Neural cell (in vitro differentiated cells): ENCODE measurements around the gene PDCD5. TPM values are rescaled to one million over a fixed set of nuclear protein-coding genes. Genes with fewer than 3 reads are reported as not detected.

Experiments
- H2AFZ ChIP-seq: fragments of 200-600, 300-800 bp; sonication (generic), shearing (Covaris generic); 2 replicates; pipeline ENCODE4 v1.6.0; 2014; ENCODE audit warnings: low read depth, mild to moderate bottlenecking, antibody characterized with exemption, low read length, moderate library complexity
- H3F3A ChIP-seq: fragments of 200-600 bp; shearing (Covaris generic); 2 replicates; pipeline ENCODE4 v1.6.1; 2016; ENCODE audit warnings: mild to moderate bottlenecking, moderate library complexity, mixed read lengths, antibody characterized with exemption, low read length; ENCODE audit not compliant: insufficient read depth, poor library complexity, severe bottlenecking
- H3K27ac ChIP-seq: fragments of 200-600, 300-800 bp; sonication (generic), shearing (Covaris generic); 2 replicates; pipeline ENCODE4 v1.5.1; 2014; ENCODE audit warnings: mild to moderate bottlenecking, low read length, moderate library complexity
- H3K27me3 ChIP-seq: fragments of 300-800, 200-600 bp; sonication (generic), shearing (Covaris generic); 2 replicates; pipeline ENCODE4 v1.6.0; 2014; ENCODE audit warnings: mild to moderate bottlenecking, low read depth, low read length, moderate library complexity; ENCODE audit not compliant: insufficient read depth
- H3K36me3 ChIP-seq: fragments of 300-800, 200-600 bp; sonication (generic), shearing (Covaris generic); 2 replicates; pipeline ENCODE4 v1.5.1; 2014; ENCODE audit warnings: mild to moderate bottlenecking, antibody characterized with exemption, low read length, moderate library complexity; ENCODE audit not compliant: insufficient read depth
- H3K4me2 ChIP-seq: fragments of 300-800, 200-600 bp; sonication (generic), shearing (Covaris generic); 2 replicates; pipeline ENCODE4 v1.6.0; 2014; ENCODE audit warnings: mild to moderate bottlenecking, low read length
- H3K4me3 ChIP-seq: fragments of 300-800, 200-600 bp; sonication (generic), shearing (Covaris generic); 2 replicates; pipeline ENCODE4 v1.5.1; 2014; ENCODE audit warnings: mild to moderate bottlenecking, low read length, moderate library complexity
- H3K79me2 ChIP-seq: fragments of 200-600 bp; shearing (Covaris generic); replicated peaks from 2 replicates; pipeline ENCODE4 v1.6.0; 2014; ENCODE audit warnings: mild to moderate bottlenecking, low read length, moderate library complexity; ENCODE audit not compliant: insufficient read depth
- H3K9ac ChIP-seq: fragments of 300-800, 200-600 bp; sonication (generic), shearing (Covaris generic); 2 replicates; pipeline ENCODE4 v1.6.1; 2016; ENCODE audit warnings: mild to moderate bottlenecking, low read length, mixed read lengths
- H3K9me2 ChIP-seq: fragments of 200-600 bp; shearing (Covaris generic); 2 replicates; pipeline ENCODE4 v1.6.1; 2016; ENCODE audit warnings: mild to moderate bottlenecking, low read length, mixed read lengths; ENCODE audit not compliant: insufficient read depth
- H3K9me3 ChIP-seq: fragments of 200-600, 300-800 bp; sonication (generic), shearing (Covaris generic); 2 replicates; pipeline ENCODE4 v1.6.1; 2016; ENCODE audit warnings: mild to moderate bottlenecking, mixed run types, low read length, moderate library complexity, mixed read lengths
- H4K20me1 ChIP-seq: fragments of 200-600 bp; shearing (Covaris generic); 2 replicates; pipeline ENCODE4 v1.6.1; 2016; ENCODE audit warnings: mild to moderate bottlenecking, mixed run types; ENCODE audit not compliant: insufficient read depth
- EP300 ChIP-seq: fragments of 450-650 bp; conservative IDR thresholded peaks from 2 replicates; pipeline ENCODE4 v1.6.1; 2014; ENCODE audit warnings: antibody characterized with exemption, mild to moderate bottlenecking, moderate library complexity; ENCODE audit not compliant: poor library complexity, severe bottlenecking
- MXI1 ChIP-seq: fragments of 450-650 bp; conservative IDR thresholded peaks from 2 replicates; pipeline ENCODE4 v1.6.1; 2014; ENCODE audit warnings: antibody characterized with exemption, mild to moderate bottlenecking; ENCODE audit not compliant: poor library complexity, severe bottlenecking
- POLR2AphosphoS5 ChIP-seq: IDR thresholded peaks from 2 replicates; pipeline ENCODE4 v1.6.1; 2012
- RAD21 ChIP-seq: fragments of 450-650 bp; conservative IDR thresholded peaks from 2 replicates; pipeline ENCODE4 v1.6.1; 2014; ENCODE audit warnings: antibody characterized with exemption, mild to moderate bottlenecking, moderate library complexity
- SMC3 ChIP-seq: fragments of 450-650 bp; conservative IDR thresholded peaks from 2 replicates; pipeline ENCODE4 v1.6.1; 2014; ENCODE audit warnings: antibody characterized with exemption, mild to moderate bottlenecking, moderate library complexity; ENCODE audit not compliant: poor library complexity
- TAF1 ChIP-seq: IDR thresholded peaks from 2 replicates; pipeline ENCODE4 v1.6.1; 2012; ENCODE audit warnings: low read depth
- polyA plus RNA-seq: library from polyadenylated mRNA; depleted of rRNA; stranded (reverse); fragments of >200 nt; gene quantifications from 2 replicates; pipeline ENCODE4 v1.2.3, GENCODE V29; 2014
- TF ChIP-seq, protein P1 (sequence below): fragments of 450-650 bp; IDR thresholded peaks from 2 replicates; pipeline ENCODE4 v1.5.1; 2014; ENCODE audit warnings: antibody characterized with exemption, mild to moderate bottlenecking, moderate library complexity; ENCODE audit not compliant: poor library complexity, severe bottlenecking
- TF ChIP-seq, protein P2 (sequence below): IDR thresholded peaks from 2 replicates; pipeline ENCODE4 v1.6.1; 2012; ENCODE audit warnings: borderline replicate concordance

PDCD5 gene
- polyA plus RNA-seq, 1 donor from 2014 or later, result 189 TPM

DNA sequence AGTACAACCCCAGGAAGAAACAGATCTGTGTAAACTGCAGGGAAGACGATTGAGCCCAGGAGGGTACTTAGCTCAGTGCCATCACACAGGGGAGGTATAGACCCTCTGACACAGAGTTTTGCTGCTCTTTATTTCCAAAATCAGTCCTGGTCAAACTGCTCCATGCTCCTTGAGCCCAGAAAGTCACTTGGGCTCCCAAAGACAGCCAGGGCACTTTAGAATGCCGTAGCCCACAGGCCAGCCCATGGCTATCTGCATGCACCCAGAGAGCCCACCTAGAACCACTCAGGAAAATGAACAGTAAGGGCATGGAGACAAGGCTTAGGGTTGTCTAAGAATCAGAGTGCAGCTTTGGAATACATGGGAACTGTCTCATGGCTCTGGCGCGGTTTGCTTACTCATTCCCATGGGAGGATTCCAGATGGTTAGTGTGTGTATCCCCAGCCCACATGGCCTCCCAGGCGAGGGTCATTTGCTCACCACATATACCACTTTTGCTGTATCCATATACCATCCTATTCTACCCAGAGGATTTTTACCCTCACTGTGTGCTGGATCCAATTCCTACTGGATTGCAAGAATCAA is 14.7 kb upstream of the PDCD5 start:
- Histone ChIP-seq H3K27me3 (no peaks in the 10 kb centered on the region), H3K79me2 (no peaks in the 10 kb centered on the region), H3K27ac (no peak overlapping the region), H3K9ac (no peak overlapping the region), H3K4me3 (no peak overlapping the region), H3K9me3 (no peaks in the 10 kb centered on the region), H3K4me2 (no peak overlapping the region), H2AFZ (no peak overlapping the region), H3F3A (no peaks in the 10 kb centered on the region), H3K36me3 (no peaks in the 10 kb centered on the region), H3K9me2 (no peaks in the 10 kb centered on the region), H4K20me1 (no peaks in the 10 kb centered on the region)
- TF ChIP-seq, protein P1, sequence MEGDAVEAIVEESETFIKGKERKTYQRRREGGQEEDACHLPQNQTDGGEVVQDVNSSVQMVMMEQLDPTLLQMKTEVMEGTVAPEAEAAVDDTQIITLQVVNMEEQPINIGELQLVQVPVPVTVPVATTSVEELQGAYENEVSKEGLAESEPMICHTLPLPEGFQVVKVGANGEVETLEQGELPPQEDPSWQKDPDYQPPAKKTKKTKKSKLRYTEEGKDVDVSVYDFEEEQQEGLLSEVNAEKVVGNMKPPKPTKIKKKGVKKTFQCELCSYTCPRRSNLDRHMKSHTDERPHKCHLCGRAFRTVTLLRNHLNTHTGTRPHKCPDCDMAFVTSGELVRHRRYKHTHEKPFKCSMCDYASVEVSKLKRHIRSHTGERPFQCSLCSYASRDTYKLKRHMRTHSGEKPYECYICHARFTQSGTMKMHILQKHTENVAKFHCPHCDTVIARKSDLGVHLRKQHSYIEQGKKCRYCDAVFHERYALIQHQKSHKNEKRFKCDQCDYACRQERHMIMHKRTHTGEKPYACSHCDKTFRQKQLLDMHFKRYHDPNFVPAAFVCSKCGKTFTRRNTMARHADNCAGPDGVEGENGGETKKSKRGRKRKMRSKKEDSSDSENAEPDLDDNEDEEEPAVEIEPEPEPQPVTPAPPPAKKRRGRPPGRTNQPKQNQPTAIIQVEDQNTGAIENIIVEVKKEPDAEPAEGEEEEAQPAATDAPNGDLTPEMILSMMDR, result no peak
- TF ChIP-seq POLR2AphosphoS5 (no peak), TAF1 (no peak), EP300 (no peak), SMC3 (no peak), MXI1 (no peak)
- TF ChIP-seq, protein P2, sequence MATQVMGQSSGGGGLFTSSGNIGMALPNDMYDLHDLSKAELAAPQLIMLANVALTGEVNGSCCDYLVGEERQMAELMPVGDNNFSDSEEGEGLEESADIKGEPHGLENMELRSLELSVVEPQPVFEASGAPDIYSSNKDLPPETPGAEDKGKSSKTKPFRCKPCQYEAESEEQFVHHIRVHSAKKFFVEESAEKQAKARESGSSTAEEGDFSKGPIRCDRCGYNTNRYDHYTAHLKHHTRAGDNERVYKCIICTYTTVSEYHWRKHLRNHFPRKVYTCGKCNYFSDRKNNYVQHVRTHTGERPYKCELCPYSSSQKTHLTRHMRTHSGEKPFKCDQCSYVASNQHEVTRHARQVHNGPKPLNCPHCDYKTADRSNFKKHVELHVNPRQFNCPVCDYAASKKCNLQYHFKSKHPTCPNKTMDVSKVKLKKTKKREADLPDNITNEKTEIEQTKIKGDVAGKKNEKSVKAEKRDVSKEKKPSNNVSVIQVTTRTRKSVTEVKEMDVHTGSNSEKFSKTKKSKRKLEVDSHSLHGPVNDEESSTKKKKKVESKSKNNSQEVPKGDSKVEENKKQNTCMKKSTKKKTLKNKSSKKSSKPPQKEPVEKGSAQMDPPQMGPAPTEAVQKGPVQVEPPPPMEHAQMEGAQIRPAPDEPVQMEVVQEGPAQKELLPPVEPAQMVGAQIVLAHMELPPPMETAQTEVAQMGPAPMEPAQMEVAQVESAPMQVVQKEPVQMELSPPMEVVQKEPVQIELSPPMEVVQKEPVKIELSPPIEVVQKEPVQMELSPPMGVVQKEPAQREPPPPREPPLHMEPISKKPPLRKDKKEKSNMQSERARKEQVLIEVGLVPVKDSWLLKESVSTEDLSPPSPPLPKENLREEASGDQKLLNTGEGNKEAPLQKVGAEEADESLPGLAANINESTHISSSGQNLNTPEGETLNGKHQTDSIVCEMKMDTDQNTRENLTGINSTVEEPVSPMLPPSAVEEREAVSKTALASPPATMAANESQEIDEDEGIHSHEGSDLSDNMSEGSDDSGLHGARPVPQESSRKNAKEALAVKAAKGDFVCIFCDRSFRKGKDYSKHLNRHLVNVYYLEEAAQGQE, result no peak

DNA sequence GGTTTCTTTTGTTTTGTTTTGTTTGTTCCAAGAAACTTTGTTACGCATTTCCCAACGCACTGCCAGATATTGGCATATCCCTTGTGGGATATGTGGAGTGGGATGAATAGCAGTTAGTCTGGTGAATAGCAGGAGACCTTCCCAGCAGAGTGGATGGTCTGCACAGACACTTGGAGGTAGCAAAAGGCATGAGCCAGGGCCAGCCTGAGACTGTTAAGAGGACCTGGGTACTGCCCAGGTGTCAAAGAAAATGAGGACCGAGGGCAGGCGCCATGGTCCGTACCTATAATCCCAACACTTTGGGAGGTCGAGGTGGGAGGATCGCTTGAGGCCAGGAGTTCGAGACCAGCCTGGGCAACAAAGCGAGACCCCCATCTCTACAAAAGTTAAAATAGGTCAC is 13.5 kb upstream of the PDCD5 start:
- TF ChIP-seq POLR2AphosphoS5 (no peak), RAD21 (no peak)
- TF ChIP-seq, protein P1, result no peak
- Histone ChIP-seq H2AFZ (no peak overlapping the region), H3K4me2 (no peak overlapping the region), H3K36me3 (no peaks in the 10 kb centered on the region), H3K9ac (no peak overlapping the region), H3K27me3 (no peaks in the 10 kb centered on the region), H3K27ac (no peak overlapping the region), H4K20me1 (no peaks in the 10 kb centered on the region), H3F3A (no peaks in the 10 kb centered on the region), H3K79me2 (no peaks in the 10 kb centered on the region), H3K9me2 (no peaks in the 10 kb centered on the region), H3K4me3 (no peak overlapping the region), H3K9me3 (no peaks in the 10 kb centered on the region)
